NCI-H69 (cell line): ENCODE measurements around the gene RASSF8.

Experiments
- DNase-seq: peaks from one replicate; lab custom pipeline; 2025; lab: John Stamatoyannopoulos, UW

The RASSF8 gene, protein sequence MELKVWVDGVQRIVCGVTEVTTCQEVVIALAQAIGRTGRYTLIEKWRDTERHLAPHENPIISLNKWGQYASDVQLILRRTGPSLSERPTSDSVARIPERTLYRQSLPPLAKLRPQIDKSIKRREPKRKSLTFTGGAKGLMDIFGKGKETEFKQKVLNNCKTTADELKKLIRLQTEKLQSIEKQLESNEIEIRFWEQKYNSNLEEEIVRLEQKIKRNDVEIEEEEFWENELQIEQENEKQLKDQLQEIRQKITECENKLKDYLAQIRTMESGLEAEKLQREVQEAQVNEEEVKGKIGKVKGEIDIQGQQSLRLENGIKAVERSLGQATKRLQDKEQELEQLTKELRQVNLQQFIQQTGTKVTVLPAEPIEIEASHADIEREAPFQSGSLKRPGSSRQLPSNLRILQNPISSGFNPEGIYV

DNA sequence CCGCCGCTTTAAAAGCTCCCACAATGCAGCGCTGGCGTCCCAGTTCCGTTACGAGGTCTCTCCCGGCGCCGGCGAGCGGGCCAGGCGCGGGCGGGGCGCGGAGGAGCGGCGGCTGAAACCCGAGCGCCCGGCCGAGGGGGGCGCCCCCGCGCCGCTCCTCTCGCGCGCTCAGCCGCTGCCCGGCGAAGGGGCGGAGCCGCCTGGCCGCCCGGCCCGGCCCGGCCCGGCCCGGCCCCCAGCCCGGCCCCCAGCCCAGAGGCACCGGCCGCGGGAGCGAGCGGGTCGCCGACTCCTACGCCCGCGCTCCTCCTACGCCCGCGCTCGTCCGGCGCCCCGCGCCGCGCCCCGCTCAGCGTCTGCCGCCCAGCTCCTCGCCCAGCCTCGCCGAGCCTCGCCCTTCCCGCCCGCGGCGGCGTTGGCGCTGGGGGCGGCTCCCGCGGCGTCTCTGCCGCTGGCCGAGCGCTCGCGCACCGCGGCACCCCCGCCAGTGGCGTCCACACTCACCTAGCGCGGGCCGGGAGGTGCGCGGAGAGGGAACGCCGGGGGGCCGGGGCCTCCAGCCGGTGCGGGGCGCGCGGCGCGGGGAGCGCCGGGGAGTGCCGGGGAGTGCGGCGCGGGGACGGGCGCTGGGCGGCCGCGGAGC lies at the start of gene RASSF8:
TSS of gene RASSF8 (plus strand) at position 255 of the 643 bp plus-strand sequence. CDS start 96,662 bp downstream, outside the sequence.
- peak; percentile 68 for DNase-seq

DNA sequence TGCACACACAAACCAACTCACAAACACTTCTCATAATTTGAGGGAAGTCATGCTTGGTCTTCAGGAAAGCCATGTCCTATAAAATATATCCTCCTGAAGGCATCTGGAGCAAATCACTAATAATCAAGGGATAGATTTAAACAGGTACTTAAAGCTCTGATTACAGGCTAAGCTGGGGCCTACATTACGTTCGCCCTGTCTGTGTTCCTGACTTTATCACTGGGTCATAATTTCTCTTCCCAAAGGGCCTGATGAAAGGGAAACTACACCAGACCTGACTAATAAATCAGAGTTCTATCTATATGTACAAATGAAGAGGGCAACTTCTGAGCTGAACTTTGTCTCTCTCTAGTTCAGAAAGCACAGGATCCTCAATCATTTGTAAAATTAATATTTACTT lies 43.9 kb upstream of the RASSF8 start:
- DNase-seq, result no peak

DNA sequence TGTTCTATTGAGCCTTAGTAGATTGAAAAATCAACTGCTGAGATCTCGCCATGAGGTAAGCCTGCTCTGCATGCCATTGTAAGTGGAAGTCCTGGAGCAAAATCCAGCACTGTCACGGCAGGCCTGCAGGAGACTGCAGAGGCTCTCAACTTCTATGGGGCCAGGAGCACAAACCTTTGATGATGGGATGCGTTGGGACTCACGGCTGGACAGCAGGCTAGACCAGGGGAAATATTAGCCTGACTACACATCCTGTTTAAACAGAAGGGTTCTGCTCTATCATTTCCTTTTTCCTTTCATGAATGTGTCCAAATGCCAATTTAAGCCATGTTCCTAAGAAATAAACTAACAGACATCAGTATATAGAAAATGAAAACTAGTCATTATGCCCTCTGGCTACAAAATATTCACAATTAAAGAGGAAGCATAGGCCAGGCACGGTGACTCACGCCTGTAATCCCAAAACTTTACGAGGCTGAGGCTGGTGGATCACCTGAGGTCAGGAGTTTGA lies 33.9 kb upstream of the RASSF8 start:
- DNase-seq, result no peak

DNA sequence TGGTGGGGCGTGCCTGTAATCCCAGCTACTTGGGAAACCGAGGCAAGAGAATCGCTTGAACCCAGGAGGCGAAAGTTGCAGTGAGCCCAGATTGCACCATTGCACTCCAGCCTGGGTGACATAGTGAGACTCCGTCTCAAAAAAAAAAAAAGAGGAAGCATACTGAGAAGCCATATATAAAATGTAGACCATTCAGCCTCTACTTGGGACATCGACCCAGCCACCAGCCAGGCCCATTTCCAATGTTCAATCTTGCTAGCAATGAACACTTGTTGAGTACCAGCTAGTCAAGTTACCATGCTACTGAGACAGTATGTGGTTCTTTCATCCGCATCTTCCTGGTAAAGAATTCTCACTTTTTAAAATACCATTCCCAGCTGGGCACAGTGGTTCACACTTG lies 33.4 kb upstream of the RASSF8 start:
- DNase-seq, result no peak

DNA sequence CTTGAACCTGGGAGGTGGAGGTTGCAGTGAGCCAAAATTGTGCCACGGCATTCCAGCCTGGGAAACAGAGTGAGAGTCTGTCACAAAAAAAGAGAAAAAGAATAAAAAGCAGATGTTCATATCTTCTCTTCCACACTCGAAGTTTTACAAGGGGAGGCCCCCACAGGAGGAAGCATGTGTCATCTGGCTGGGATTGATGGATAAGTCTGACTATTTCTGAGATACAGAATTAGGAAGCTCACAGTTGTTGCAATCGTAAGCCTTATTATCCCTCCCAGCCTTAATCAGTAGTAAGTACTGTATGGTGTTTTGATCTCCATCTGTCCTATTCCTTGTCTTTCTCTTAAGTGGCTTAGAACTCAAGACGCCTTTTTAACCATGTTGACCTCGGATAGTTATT lies 31.9 kb upstream of the RASSF8 start:
- DNase-seq, result no peak

DNA sequence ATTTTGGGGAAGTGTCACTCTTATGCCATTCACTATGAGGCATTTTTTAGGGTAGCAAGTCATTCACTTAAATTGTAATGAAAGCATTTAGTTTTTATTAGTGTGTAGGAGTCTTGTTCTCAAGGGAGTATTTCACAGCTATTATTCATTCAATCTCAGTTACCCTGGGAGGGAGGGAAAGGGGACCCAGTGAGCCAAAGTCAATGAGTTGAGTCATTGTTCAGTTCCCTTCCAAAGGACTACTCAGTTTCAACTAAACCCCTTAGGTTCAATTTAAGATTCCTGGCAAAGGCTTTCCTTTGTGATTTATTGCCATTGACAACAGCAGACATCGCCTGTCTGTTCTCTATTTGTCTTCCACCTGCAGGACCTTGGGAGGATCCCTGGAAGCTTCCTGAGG lies 29.3 kb upstream of the RASSF8 start:
- no peak for DNase-seq

DNA sequence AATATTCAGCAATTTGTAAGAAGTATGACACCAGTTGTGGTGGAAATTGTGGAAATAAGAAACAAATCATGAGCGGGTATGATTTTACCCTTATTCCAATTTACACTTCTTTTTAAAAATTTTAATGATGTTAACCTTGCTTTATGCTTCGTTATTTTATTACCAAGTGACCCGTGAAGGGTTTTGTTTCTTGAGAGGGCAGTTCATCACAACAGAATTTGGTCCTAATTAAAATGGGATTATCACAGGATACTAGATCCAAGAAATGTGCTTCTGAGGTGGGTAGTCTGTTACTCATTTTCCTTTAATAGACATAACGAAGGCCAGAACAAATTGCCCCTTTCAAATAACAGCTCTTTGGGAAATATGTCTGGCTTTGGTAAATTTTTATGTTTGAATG lies 25.5 kb upstream of the RASSF8 start:
- no peak for DNase-seq

DNA sequence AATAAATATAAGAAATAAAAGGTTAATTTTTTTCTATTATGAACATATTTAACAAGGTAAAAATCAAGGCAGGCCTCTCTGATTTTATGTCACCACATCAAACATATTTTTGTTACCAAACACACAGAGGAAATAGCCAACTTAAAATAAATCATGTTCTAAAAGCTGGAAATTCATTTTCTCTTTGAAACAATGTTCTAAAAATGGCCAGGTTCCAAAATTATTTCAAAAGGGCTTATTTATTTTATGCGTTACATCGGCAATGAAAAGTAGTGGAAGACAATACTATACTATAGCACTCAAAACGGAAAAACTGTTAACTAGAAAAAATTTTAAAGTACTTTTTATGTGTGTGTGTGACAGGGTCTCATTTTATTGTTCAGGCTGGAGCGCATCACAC lies 24.0 kb upstream of the RASSF8 start:
- no peak for DNase-seq

DNA sequence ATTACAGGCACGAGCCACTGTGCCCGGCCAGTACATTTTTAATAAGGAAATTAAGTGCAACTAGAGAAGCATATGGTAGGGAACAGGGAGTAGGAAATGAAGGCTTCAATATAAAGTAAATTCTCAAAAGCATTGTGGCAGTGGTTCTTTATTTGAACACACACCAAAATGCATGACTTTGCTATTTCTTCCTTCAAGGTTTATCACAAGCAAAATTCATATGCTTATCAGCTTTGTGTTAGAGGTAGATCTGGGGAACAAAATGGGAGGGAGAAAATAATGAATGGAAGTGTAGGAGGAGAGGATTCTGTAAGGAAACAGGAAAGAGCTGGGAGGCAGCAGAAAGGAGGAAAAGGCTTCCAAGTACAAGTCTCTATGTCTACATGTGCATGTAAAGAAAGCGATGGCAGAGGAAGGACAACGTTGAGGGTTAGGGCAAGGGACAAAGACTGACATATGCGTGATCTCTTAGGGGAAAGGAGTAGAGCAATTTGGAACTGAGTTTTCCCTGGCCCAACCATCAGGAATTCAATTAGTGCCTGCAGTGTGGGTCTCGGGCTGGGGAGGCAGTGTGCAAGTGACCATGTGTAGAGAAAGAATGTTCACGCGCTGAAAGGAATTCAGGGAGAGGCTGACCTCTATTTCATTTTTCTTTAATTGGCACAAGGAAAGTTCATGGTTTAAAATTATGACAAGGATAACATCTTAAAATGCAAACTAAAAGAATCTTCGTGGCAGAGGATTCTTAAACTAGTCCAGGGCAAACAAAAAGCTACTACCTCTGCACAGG lies 22.9 kb upstream of the RASSF8 start:
- no peak for DNase-seq

DNA sequence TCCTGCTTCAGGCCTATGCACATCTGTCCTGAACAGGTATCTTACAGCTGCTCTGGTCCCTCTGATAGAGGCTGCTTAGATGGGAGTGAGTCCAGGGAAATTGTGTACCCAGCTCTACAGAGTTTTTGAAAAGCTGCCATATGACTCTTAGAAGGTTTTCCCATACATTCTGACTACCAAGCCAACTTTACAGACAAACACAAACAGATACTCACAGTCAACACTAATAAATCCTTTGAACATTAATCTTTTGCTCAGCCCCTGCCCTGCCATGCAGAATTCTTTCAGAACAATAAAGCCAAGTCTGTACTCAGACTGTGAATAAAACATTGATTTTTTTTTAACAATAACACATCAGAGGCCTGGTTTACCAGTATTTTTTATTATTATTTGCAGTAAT lies 21.4 kb upstream of the RASSF8 start:
- DNase-seq, result no peak

DNA sequence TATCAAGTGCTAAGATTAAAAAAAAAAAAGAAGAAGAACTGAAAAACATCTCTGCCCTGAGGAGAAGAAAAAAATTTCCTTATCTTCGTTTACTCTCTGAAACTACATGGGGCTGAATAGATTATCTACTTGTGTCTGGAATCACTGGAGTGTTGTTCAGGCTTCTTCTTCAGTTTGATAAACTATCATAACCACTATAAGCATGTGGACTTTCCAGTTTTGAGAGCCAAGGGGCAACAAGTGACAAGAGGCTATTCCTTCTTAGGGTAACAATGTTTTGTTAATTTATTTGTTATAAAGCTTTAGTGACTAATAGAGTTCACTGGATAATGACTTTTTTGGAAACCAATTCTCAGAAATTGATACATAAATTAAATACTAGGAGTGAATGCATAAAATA lies 19.9 kb upstream of the RASSF8 start:
- no peak for DNase-seq

DNA sequence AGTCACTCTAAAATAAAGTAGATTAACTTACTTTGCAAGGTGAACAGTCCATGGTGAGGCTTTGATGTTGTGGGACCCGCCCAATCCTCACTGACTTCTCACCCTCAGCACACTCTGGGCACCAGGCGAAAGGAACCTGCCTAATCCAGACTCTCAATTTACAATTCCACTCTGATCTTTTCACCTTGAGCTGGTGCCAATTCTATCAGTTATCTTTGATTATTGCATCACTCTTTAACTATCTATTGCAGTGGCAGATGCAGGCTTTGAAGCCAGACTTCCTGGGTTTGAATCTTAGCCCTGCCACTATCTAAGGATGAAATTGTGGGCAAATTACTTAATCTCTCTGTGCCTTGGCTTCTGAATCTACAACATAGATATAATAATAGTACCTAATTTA lies 18.9 kb upstream of the RASSF8 start:
- DNase-seq, result no peak

DNA sequence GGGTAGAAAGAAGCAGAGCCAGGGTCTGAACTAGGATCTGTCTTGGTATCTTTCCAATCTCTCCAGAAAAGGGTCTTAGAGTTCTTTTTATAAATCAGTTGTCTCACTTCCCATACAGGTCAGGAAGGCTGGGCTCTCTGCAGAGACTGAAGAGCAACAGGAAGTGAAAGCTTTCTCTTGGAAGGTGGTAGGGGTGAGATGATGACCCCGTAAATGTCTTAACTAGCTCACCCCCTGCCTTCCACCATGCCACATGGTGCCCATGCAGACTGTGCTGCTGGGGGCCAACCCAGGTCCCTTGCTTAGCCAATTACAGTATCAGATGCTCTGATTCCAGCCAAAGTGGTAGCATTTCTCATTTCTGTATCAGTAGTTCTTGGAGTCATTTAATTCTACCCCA lies 17.6 kb upstream of the RASSF8 start:
- no peak for DNase-seq

DNA sequence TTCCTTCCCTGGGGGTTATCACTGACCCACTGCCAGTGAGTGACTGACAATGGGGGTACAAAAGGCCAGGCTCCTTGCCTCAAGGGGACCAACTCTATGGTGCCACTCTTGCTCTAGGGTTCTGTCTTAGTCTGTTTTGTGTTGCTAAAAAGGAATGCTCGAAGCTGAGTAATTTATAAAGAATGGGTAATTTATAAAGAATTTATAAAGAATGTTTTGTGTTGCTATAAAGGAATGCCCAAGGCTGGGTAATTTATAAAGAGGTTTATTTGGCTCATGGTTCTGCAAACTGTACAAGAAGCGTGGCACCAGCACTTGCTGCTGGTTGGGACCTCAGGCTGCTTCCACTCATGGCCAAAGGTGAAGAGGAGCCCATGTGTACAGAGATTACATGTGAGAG lies 15.8 kb upstream of the RASSF8 start:
- no peak for DNase-seq

DNA sequence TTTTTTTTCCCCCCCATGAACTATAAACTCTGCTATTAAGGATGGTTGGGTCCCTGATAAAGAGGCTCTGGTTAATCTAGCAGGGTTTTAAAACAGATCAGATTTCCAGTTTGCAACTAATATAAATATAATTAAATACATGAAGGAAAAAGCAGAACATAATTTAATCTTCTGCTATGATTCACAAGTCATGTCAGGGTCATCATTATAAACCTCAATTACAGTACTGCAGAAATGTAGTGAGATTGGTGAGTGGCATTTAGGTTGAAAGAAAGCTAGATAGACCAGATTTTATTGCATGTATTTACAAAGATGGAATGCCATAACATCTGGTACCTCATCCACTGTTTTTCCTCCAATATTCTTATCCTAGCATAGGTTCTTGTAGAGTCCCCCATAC lies 14.5 kb upstream of the RASSF8 start:
- no peak for DNase-seq

DNA sequence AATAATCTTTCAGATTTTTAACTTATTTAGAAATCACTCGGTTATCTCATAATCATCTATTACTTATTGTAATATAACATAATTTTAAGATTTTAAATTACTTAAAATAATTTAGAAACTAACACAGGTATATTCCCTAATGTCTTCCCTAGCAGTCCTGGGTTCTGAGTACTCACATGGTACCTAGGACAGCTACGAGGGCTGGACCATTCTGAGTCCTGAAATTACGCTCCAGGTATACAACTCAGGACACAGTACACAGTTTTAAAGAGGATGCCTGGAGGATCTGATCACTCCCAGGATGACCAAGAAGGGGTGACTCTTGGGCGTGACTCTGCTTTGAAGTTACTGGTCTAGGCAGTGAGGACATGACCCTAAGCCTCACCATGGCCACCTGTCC lies 9.1 kb upstream of the RASSF8 start:
- DNase-seq, result no peak

DNA sequence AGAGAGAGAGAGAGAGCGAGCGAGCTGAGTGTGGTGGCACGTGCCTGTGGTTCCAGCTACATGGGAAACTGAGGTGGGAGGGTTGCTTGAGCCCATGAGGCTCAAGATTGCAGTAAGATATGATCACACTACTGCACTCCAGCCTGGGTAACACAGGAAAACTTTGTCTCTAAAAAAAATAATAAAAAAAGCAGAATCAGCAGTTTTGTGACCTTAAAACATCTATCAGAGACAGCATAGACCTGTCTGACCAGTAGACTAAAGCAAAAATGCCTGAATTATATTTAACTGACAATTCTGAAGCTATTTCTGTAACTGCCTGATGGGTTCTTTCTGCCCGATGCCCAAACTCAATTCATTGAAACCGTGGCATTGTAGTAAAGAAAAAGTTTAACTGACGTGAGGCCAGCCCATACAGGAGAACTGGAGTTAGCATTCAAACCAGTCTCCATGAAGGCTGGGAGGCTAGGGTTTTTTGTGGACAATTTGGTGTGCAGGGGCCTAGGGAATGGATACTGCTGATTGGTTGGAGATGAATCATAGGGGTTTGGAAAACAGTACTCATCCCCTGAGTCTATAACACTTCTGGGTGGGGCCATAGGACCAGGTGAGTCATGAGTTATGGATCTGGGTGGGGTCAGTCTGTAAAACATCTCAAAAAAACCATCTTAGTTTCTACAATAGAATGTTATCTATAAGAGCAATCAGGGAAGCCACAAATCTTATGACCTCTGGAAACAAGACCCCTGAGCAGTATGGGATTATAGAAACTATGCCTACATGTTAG lies 8.0 kb upstream of the RASSF8 start:
- DNase-seq, result no peak

DNA sequence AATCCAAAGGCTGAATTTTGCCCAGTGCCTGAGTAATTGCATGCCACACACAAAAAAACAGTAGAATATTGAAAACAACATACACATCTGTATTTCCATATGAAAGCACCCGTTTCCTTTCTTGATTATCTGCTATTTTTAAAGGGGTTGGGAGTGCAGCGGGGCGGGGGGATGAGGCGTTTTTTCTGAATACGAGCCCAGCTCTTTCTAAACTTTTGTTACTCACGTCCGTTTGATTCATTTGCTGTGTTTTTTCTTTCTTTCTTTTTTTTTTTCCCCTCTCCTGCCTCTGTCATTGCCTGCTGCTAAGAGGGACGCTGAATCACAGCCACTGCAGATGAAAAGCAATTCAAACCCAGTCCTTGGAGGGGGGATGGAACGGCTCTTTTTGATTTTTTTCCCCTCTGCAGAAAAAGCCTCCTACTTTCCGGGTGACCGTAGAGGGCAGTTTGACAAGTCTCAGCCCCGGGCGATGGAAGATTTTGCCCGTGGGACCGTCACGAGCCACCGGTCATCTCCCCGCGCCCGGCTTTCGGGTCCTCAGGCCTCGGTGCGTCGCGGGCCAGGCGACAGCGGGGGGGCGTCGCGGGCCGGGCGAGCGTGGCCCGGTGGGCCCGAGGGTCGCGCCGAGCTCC lies 572 bp upstream of the RASSF8 start:
- DNase-seq, result no peak

DNA sequence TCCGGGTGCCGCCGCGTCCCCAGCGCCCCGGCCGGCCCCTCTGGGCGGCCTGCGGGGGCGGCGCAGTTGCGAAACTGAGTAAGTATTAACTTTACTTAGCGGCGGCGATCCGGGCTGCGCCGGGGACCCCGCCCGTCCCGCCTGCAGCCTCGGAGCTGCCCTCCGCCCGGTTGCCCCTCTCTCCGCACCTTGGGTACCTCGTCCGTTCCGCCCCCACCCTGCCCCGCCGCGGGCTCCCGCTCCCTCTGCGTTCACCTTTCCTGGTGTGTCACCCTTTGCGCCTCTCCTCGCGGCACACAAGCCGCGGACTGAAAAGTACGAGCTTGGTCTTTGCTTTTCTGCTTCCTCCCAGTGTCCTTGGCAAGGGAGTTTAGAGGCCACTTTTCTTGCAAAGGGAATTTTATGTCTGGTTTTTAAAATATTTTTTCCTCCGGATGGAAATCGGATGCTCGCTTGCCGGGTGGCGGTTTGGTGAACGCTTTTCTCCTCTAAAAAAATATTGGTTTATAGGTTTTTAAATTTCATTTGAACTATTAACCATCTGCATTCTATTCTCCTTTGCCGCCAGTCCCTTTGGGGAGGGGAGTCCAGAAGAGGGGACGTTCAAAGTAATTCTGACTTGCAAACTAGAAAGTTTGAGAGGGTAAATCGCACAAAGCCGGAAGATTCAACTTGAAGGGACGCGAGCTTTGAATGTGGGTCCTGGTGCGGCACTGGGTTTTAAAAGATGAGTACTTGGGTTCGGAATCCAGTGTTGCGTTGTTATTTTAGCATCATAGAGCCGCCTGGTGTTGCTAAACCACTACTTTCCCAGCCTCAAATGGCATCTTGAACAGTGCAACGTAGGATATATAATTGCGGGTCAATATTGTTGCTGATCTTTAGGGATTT lies 834 bp downstream of the RASSF8 start:
- no peak for DNase-seq

DNA sequence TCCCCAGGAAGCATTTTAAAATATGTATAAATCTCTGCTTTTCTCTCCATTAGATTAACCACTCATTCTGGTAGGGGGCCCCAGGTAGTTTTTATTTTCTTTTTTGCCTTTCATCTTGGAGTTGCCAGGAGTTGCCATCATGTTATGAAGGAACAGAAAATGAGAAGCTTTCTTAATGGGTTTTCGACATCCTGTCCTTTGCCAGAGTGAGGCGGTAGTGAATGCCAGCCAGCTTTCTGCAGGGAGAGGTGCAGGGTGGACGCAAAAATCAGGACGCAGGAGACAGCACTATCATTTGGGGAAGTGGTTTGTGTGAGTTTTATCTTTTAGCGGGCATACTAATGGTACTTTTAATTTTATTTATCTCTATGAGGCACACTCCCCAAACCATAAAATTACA lies 1.7 kb downstream of the RASSF8 start:
- no peak for DNase-seq
